Measurements from ENCODE around the gene CNTNAP2.
"Not testable (repeated sequence)": the region's sequence is repeated elsewhere in the genome, so short reads cannot be mapped to it uniquely, and the experiment has no call there.

Gene CNTNAP2

DNA sequence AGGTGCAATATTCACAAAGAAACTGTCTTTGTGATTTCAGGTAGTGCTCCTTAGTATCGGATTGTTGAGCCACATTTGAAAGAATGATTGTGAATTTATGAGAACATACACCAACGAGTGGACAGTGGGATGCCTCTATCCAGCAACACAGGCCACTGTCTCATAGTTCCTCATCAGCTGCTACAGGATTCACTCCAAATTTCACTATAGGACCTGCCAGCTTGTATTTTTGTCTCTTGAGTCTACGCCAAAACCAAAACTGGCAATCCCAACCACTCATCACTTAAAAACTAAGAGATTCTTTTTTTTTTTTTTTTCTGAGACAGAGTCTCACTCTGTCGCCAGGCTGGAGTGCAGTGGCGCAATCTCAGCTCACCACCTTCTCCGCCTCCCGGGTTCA is 964.5 kb downstream of the CNTNAP2 start:
- TF ChIP-seq, protein P1, sequence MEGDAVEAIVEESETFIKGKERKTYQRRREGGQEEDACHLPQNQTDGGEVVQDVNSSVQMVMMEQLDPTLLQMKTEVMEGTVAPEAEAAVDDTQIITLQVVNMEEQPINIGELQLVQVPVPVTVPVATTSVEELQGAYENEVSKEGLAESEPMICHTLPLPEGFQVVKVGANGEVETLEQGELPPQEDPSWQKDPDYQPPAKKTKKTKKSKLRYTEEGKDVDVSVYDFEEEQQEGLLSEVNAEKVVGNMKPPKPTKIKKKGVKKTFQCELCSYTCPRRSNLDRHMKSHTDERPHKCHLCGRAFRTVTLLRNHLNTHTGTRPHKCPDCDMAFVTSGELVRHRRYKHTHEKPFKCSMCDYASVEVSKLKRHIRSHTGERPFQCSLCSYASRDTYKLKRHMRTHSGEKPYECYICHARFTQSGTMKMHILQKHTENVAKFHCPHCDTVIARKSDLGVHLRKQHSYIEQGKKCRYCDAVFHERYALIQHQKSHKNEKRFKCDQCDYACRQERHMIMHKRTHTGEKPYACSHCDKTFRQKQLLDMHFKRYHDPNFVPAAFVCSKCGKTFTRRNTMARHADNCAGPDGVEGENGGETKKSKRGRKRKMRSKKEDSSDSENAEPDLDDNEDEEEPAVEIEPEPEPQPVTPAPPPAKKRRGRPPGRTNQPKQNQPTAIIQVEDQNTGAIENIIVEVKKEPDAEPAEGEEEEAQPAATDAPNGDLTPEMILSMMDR (IDR thresholded peaks at IDR 0.05; ENCODE audit: extremely low read depth, missing control alignments) = no peak
- DNase-seq (ENCODE audit: low spot score) = no peak

DNA sequence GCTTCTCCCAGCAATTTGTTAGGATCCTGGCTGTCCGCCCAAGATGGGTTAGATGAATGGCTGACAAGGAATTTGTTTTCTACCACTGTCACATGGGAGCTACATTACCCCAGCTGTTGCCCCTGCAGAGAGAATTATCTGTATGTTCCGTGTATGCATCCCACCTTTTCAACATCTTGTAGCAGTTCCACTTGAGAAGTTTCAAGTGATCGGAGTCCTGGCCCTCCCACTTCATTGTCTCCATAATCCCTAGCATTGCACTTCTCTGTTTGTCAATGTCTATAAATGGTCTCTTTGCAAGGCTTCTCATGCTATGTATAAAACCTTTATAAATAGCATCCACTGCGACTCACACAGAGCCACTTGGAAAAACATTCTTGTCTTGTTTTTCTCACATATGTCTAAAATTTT is 972.5 kb downstream of the CNTNAP2 start:
- TF ChIP-seq, protein P1 (IDR thresholded peaks at IDR 0.05; ENCODE audit: extremely low read depth, missing control alignments) = no peak
- no peak for DNase-seq (ENCODE audit: low spot score)

DNA sequence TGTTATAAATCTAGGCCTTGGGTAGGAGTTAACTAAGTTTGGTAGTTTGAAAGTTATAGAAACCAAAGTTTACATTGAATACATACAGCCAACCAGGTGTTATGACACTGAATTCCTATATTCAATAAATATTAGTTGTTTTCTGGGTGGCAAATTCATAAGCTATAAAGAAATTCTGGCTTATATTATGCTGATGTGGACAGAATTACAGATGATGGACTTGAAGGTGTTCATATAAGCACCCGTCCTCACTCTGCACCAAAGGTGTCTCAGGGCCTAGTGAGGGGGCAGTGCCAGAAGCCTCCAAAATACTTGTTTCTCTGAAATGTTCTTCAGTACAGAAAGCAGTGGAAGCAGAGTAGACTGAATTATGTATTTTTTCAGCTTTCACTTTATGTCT is 973.0 kb downstream of the CNTNAP2 start:
- no peak for DNase-seq (ENCODE audit: low spot score)
- TF ChIP-seq, protein P1 (IDR thresholded peaks at IDR 0.05; ENCODE audit: extremely low read depth, missing control alignments) = no peak

DNA sequence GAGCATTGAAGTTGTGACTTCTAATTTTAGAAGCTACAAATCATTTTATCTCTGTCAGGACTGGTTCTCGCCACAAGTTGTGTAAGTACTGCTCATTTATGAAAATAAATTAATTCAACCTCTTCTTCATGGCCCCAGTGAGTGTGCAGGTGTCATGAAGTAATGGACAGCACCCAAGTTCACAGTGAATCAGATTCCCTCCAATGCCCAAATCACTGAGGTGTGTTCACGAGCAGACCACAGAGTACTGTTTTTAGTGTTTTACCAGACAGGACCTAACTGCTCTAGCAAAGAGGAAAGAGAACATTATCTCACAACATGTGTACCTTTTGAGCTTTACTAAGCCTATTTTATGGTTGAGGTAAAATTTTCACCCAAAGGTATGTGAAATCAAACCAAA is 980.0 kb downstream of the CNTNAP2 start:
- DNase-seq (ENCODE audit: low spot score) = no peak
- TF ChIP-seq, protein P1 (IDR thresholded peaks at IDR 0.05; ENCODE audit: extremely low read depth, missing control alignments) = no peak

DNA sequence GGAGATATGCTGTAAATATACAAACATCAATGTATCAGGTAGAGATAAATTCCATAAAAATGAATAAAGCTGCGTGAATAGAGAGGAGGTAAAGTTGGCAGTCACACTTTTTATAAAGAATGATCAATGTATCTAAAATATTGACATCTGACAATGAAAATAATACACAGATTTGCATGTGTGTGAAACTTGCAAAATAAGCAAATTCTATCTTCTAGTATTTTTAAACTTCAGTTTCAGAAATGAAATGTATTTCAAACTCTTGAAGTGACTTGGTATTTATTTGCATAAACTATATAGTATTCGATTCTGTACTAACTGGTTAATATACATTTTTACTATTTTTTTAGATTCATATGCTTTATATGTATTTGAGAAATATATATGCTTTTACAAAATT is 986.6 kb downstream of the CNTNAP2 start:
- DNase-seq (ENCODE audit: low spot score) = no peak
- TF ChIP-seq, protein P1 (IDR thresholded peaks at IDR 0.05; ENCODE audit: extremely low read depth, missing control alignments) = no peak

DNA sequence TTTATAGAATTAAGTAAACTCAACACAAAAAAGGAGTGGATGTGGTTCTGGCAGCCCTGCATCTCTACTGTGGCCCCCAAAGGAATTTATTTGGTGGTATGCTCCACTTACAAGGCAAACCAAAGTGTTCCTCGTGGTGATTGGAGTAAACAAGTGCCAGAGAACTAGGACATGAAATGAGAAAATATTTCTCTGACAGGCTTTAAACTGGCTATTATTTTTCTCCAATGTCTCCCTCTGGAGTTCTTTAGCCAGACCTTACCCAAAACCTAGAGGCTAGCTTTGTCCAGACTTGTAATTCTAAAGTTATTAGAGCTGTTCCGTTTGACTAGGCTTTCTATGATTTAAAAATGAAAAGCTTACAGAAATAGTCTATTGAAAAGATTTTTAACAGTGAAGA is 990.1 kb downstream of the CNTNAP2 start:
- no peak for DNase-seq (ENCODE audit: low spot score)
- TF ChIP-seq, protein P1 (IDR thresholded peaks at IDR 0.05; ENCODE audit: extremely low read depth, missing control alignments) = no peak

DNA sequence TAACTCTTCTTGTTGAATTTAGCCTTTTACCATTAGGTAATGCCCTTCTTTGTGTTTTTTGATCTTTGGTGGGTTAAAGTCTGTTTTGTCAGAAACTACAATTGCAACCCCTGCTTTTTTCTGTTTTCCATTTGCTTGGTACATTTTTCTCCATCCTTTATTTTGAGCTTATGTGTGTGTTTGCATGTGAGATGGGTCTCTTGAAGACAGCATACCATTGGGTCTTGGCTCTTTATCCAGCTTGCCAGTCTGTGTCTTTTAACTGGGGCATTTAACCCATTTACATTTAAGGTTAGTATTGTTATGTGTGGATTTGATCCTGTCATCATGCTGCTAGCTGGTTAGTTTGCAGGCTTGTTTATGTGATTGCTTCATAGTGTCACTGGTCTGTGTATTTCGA is 997.9 kb downstream of the CNTNAP2 start:
- not testable (repeated sequence) for DNase-seq (ENCODE audit: low spot score)

DNA sequence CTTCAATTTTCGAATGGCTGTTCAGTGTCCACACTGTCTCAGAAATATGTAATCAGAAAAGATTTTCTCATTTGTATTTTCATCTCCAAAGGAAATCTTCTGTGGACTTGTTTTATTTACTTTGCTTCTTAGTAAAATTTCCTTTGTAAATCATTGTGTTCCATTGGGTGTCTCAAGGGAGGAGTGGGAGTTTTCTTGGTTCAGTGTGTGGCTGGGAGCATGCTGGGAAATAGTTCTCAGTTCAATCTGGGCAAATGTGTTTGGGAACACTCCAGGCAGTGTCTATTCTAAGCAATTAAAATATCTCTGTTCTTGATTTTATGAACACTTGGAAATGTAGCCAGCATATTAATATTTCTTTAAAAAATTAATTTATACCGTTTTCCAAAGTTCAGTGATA is 1019.8 kb downstream of the CNTNAP2 start:
- DNase-seq (ENCODE audit: low spot score) = no peak

More for the DNA sequence above, 1019.8 kb downstream of the CNTNAP2 start:
- TF ChIP-seq, protein P1 (IDR thresholded peaks at IDR 0.05; ENCODE audit: extremely low read depth, missing control alignments) = no peak
